SK-N-SH treated with all-trans-retinoic acid at 6 μM for 48 hours (cell line): ENCODE data around the gene GLIS1.

Experiments used
- ATAC-seq: fragments of 200-7000 bp; cut with Tn5 transposase; 3 replicates; pipeline ENCODE4 v1.9.1; 2020; ENCODE audit warnings: mild to moderate bottlenecking, moderate library complexity
- ARNTL ChIP-seq: fragments of 450-650 bp; formaldehyde crosslinking; IDR thresholded peaks from 2 replicates; pipeline ENCODE4 v1.5.0; 2020; ENCODE audit warnings: low read depth, mild to moderate bottlenecking, moderate library complexity, borderline replicate concordance
- BACH2 ChIP-seq: fragments of 250-450 bp; sonication (Bioruptor Pico); IDR thresholded peaks from 2 replicates; pipeline ENCODE4 v1.9.0; 2021; ENCODE audit warnings: mild to moderate bottlenecking, borderline replicate concordance
- CSDC2 ChIP-seq: fragments of 250-450 bp; sonication (Bioruptor Pico); IDR thresholded peaks from 2 replicates; pipeline ENCODE4 v1.5.0; 2020; ENCODE audit warnings: mild to moderate bottlenecking, moderate library complexity
- CSRNP3 ChIP-seq: fragments of 250-450 bp; sonication (Bioruptor Pico); IDR thresholded peaks from 2 replicates; pipeline ENCODE4 v1.5.1; 2021; ENCODE audit warnings: mild to moderate bottlenecking, moderate library complexity
- ESRRG ChIP-seq: fragments of 250-450 bp; sonication (Bioruptor Pico); IDR thresholded peaks from 2 replicates; pipeline ENCODE4 v1.6.1; 2021; ENCODE audit warnings: mild to moderate bottlenecking
- GLIS3 ChIP-seq: fragments of 250-450 bp; sonication (Bioruptor Pico); IDR thresholded peaks from 2 replicates; pipeline ENCODE4 v1.5.0; 2020; ENCODE audit warnings: mild to moderate bottlenecking, moderate library complexity
- ISL1 ChIP-seq: fragments of 250-450 bp; sonication (Bioruptor Pico); IDR thresholded peaks from 2 replicates; pipeline ENCODE4 v2.1.2; 2022; ENCODE audit warnings: mild to moderate bottlenecking, moderate library complexity
- OSR1 ChIP-seq: fragments of 250-450 bp; sonication (Bioruptor Pico); IDR thresholded peaks from 2 replicates; pipeline ENCODE4 v1.8.0; 2022; ENCODE audit warnings: moderate library complexity, mild to moderate bottlenecking, inconsistent platforms
- POU6F1 ChIP-seq: fragments of 250-450 bp; sonication (Bioruptor Pico); IDR thresholded peaks from 2 replicates; pipeline ENCODE4 v1.8.0; 2021; ENCODE audit warnings: low read depth, mild to moderate bottlenecking, moderate library complexity, borderline replicate concordance
- PPARA ChIP-seq: fragments of 250-450 bp; sonication (Bioruptor Pico); IDR thresholded peaks from 2 replicates; pipeline ENCODE4 v1.5.0; 2020; ENCODE audit warnings: mild to moderate bottlenecking, borderline replicate concordance
- RARB ChIP-seq: fragments of 250-450 bp; sonication (Bioruptor Pico); IDR thresholded peaks from 2 replicates; pipeline ENCODE4 v1.8.0; 2021; ENCODE audit warnings: mild to moderate bottlenecking, moderate library complexity
- TCF4 ChIP-seq: fragments of 250-450 bp; sonication (Bioruptor Pico); IDR thresholded peaks from 2 replicates; pipeline ENCODE4 v1.8.0; 2021; ENCODE audit warnings: mild to moderate bottlenecking, moderate library complexity, borderline replicate concordance
- TOX ChIP-seq: fragments of 250-450 bp; sonication (Bioruptor Pico); IDR thresholded peaks from 2 replicates; pipeline ENCODE4 v1.8.0; 2021; ENCODE audit warnings: mild to moderate bottlenecking, moderate library complexity, borderline replicate concordance
- ZC3H10 ChIP-seq: fragments of 250-450 bp; sonication (Bioruptor Pico); IDR thresholded peaks from 2 replicates; pipeline ENCODE4 v1.5.1; 2021; ENCODE audit warnings: mild to moderate bottlenecking, moderate library complexity
- ZFP3 ChIP-seq: fragments of 250-450 bp; sonication (Bioruptor Pico); IDR thresholded peaks from 2 replicates; pipeline ENCODE4 v1.5.0; 2020; ENCODE audit warnings: mild to moderate bottlenecking, moderate library complexity
- ZFP30 ChIP-seq: fragments of 450-650 bp; formaldehyde crosslinking; IDR thresholded peaks from 2 replicates; pipeline ENCODE4 v1.5.0; 2022; ENCODE audit warnings: mild to moderate bottlenecking, moderate library complexity
- ZNF565 ChIP-seq: fragments of 450-650 bp; formaldehyde crosslinking; conservative IDR thresholded peaks from 2 replicates; pipeline ENCODE4 v1.5.0; 2020; ENCODE audit warnings: low read depth, mild to moderate bottlenecking, moderate library complexity
- ZNF8 ChIP-seq: fragments of 450-650 bp; formaldehyde crosslinking; IDR thresholded peaks from 2 replicates; pipeline ENCODE4 v1.5.0; 2020; ENCODE audit warnings: mild to moderate bottlenecking, moderate library complexity
- TF ChIP-seq, protein P1 (sequence below): fragments of 250-450 bp; sonication (Bioruptor Pico); IDR thresholded peaks from 2 replicates; pipeline ENCODE4 v1.5.0; 2020; ENCODE audit warnings: mild to moderate bottlenecking, moderate library complexity
- TF ChIP-seq, protein P2 (sequence below): fragments of 250-450 bp; sonication (Bioruptor Pico); IDR thresholded peaks from 2 replicates; pipeline ENCODE4 v1.5.1; 2020; ENCODE audit warnings: low read depth, mild to moderate bottlenecking, moderate library complexity
- TF ChIP-seq, protein P3 (sequence below): fragments of 250-450 bp; sonication (Bioruptor Pico); IDR thresholded peaks from 2 replicates; pipeline ENCODE4 v1.8.0; 2020; ENCODE audit warnings: mild to moderate bottlenecking, moderate library complexity, borderline replicate concordance

The GLIS1 gene

DNA sequence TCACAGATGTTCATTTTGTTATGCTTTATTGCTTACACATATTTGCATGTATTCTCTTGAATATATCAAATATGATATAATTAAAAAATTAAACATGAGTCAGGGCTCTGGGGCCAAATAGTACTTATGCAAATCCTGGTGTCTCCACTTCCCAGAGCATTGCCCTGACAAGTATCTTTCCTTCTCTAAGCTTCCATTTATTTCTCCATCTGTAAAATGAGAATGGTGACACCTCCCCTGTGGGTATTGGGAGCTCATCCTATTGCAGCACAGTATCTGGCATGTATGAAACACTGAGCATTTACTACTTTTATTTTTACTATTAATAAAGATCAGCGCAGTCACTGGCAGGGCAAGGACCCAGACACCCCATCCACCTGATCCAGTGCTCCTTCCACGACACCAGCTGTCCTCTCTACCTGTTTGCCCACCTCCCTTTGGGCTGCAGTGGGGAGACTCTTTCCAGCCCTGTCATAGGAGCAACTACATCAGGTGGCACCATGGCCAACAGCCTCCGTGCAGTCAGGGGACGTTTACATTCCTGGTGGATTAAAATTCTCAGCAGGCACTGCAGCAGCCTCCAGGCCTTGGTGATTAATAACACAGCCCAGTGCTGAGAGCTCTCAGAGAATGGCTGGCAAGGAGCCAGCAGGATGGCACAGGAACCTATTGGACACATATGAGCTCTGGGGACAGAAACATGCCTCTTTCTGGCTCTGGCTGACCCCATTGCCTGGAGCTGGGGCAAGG is 166.7 kb downstream of the GLIS1 start (continued):
- TF ChIP-seq, protein P1, sequence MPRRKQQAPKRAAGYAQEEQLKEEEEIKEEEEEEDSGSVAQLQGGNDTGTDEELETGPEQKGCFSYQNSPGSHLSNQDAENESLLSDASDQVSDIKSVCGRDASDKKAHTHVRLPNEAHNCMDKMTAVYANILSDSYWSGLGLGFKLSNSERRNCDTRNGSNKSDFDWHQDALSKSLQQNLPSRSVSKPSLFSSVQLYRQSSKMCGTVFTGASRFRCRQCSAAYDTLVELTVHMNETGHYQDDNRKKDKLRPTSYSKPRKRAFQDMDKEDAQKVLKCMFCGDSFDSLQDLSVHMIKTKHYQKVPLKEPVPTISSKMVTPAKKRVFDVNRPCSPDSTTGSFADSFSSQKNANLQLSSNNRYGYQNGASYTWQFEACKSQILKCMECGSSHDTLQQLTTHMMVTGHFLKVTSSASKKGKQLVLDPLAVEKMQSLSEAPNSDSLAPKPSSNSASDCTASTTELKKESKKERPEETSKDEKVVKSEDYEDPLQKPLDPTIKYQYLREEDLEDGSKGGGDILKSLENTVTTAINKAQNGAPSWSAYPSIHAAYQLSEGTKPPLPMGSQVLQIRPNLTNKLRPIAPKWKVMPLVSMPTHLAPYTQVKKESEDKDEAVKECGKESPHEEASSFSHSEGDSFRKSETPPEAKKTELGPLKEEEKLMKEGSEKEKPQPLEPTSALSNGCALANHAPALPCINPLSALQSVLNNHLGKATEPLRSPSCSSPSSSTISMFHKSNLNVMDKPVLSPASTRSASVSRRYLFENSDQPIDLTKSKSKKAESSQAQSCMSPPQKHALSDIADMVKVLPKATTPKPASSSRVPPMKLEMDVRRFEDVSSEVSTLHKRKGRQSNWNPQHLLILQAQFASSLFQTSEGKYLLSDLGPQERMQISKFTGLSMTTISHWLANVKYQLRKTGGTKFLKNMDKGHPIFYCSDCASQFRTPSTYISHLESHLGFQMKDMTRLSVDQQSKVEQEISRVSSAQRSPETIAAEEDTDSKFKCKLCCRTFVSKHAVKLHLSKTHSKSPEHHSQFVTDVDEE (CRISPR knock-in tag) = peak; percentile 70; the same call in 1 of the 2 replicates
- no peak for TF ChIP-seq RARB (CRISPR knock-in tag)
- TF ChIP-seq CSRNP3 = no peak

- ATAC-seq = no peak
- TF ChIP-seq ISL1 (CRISPR knock-in tag) (no peak), TCF4 (CRISPR knock-in tag) (no peak), ZNF8 (CRISPR knock-in tag) (no peak), POU6F1 (CRISPR knock-in tag) (no peak), ZNF565 (CRISPR knock-in tag) (no peak), ZFP30 (CRISPR knock-in tag) (no peak), PPARA (CRISPR knock-in tag) (no peak), OSR1 (no peak), TOX (CRISPR knock-in tag) (no peak), ZC3H10 (no peak), BACH2 (no peak), ZFP3 (CRISPR knock-in tag) (no peak), ARNTL (CRISPR knock-in tag) (no peak)
- TF ChIP-seq, protein P1 (CRISPR knock-in tag) = no peak
- TF ChIP-seq, protein P2, sequence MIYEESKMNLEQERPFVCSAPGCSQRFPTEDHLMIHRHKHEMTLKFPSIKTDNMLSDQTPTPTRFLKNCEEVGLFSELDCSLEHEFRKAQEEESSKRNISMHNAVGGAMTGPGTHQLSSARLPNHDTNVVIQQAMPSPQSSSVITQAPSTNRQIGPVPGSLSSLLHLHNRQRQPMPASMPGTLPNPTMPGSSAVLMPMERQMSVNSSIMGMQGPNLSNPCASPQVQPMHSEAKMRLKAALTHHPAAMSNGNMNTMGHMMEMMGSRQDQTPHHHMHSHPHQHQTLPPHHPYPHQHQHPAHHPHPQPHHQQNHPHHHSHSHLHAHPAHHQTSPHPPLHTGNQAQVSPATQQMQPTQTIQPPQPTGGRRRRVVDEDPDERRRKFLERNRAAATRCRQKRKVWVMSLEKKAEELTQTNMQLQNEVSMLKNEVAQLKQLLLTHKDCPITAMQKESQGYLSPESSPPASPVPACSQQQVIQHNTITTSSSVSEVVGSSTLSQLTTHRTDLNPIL (CRISPR knock-in tag) = no peak
These were observed 170.4 kb downstream of the GLIS1 start for GRCh38 chr1:53568540-53568939.

DNA sequence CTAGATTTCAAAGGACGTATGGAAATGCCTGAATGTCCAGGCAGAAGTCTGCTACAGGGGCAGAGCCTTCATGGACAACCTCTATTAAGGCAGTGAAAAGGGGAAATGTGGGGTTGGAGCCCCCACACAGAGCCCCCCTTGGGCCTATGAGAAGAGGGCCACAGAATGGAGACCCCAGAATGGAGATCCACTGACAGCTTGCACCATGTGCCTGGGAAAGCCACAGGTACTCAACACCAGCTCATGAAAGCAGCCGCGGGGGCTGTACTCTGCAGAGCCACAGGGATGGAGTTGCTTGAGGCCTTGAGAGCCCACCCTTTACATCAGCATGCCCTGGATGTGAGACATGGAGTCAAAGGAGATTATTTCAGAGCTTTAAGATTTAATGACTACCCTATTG is 171.1 kb downstream of the GLIS1 start:
- ATAC-seq = no peak
- TF ChIP-seq ZFP30 (CRISPR knock-in tag) (no peak), TCF4 (CRISPR knock-in tag) (no peak), PPARA (CRISPR knock-in tag) (no peak), ZNF8 (CRISPR knock-in tag) (no peak), BACH2 (no peak), ESRRG (no peak), ARNTL (CRISPR knock-in tag) (no peak), ZFP3 (CRISPR knock-in tag) (no peak), POU6F1 (CRISPR knock-in tag) (no peak), GLIS3 (CRISPR knock-in tag) (no peak), RARB (CRISPR knock-in tag) (no peak), CSDC2 (CRISPR knock-in tag) (no peak)
- TF ChIP-seq, protein P2 (CRISPR knock-in tag) = no peak
- TF ChIP-seq, protein P3, sequence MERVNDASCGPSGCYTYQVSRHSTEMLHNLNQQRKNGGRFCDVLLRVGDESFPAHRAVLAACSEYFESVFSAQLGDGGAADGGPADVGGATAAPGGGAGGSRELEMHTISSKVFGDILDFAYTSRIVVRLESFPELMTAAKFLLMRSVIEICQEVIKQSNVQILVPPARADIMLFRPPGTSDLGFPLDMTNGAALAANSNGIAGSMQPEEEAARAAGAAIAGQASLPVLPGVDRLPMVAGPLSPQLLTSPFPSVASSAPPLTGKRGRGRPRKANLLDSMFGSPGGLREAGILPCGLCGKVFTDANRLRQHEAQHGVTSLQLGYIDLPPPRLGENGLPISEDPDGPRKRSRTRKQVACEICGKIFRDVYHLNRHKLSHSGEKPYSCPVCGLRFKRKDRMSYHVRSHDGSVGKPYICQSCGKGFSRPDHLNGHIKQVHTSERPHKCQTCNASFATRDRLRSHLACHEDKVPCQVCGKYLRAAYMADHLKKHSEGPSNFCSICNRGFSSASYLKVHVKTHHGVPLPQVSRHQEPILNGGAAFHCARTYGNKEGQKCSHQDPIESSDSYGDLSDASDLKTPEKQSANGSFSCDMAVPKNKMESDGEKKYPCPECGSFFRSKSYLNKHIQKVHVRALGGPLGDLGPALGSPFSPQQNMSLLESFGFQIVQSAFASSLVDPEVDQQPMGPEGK (CRISPR knock-in tag) = no peak
